Measurements from ENCODE around the gene DST.

DST gene

GRCh38 chr6:56440551-56440981, 202.1 kb downstream of the DST start:
- no peak overlapping the region for H3K4me3 ChIP-seq (ENCODE audit: low read depth, low read length)
- no peak for TF ChIP-seq CTCF (IDR thresholded peaks at IDR 0.05; ENCODE audit: insufficient read depth, low read depth, low read length, missing control alignments)
- DNase-seq (ENCODE audit: low read depth), result no peak

GRCh38 chr6:56437171-56437900, 205.4 kb downstream of the DST start:
- no peak for DNase-seq (ENCODE audit: low read depth)
- no peak overlapping the region for H3K4me3 ChIP-seq (ENCODE audit: low read depth, low read length)
- TF ChIP-seq CTCF (IDR thresholded peaks at IDR 0.05; ENCODE audit: insufficient read depth, low read depth, low read length, missing control alignments), result no peak

GRCh38 chr6:56435754-56436153, 206.9 kb downstream of the DST start:
- no peak overlapping the region for H3K4me3 ChIP-seq (ENCODE audit: low read depth, low read length)
- TF ChIP-seq CTCF (IDR thresholded peaks at IDR 0.05; ENCODE audit: insufficient read depth, low read depth, low read length, missing control alignments), result no peak
- no peak for DNase-seq (ENCODE audit: low read depth)

GRCh38 chr6:56435326-56435725, 207.4 kb downstream of the DST start:
- TF ChIP-seq CTCF (IDR thresholded peaks at IDR 0.05; ENCODE audit: insufficient read depth, low read depth, low read length, missing control alignments), result no peak
- H3K4me3 ChIP-seq (ENCODE audit: low read depth, low read length), result no peak overlapping the region
- DNase-seq (ENCODE audit: low read depth), result no peak

GRCh38 chr6:56434606-56435005, 208.1 kb downstream of the DST start:
- no peak overlapping the region for H3K4me3 ChIP-seq (ENCODE audit: low read depth, low read length)
- no peak for TF ChIP-seq CTCF (IDR thresholded peaks at IDR 0.05; ENCODE audit: insufficient read depth, low read depth, low read length, missing control alignments)
- no peak for DNase-seq (ENCODE audit: low read depth)

GRCh38 chr6:56433119-56433518, 209.6 kb downstream of the DST start:
- TF ChIP-seq CTCF (IDR thresholded peaks at IDR 0.05; ENCODE audit: insufficient read depth, low read depth, low read length, missing control alignments), result no peak

GRCh38 chr6:56432194-56432593, 210.5 kb downstream of the DST start:
- no peak for DNase-seq (ENCODE audit: low read depth)
- no peak for TF ChIP-seq CTCF (IDR thresholded peaks at IDR 0.05; ENCODE audit: insufficient read depth, low read depth, low read length, missing control alignments)
- H3K4me3 ChIP-seq (ENCODE audit: low read depth, low read length), result no peak overlapping the region

More at GRCh38 chr6:56433119-56433518, 209.6 kb downstream of the DST start:
- no peak overlapping the region for H3K4me3 ChIP-seq (ENCODE audit: low read depth, low read length)
- DNase-seq (ENCODE audit: low read depth), result no peak
